HAP-1 (cell line): ENCODE measurements around the gene MME.
A peak's percentile ranks its signal among the peaks of the same experiment; 100 is the strongest.

Experiments used
- DNase-seq, 2 experiments: peaks; one replicate each; pipeline ENCODE4 v3.0.0-alpha.2; 2016 to 2020; ENCODE audit warnings: low spot score in 2 of 2
- H3K27me3 ChIP-seq: fragments of 250-450 bp; sonication (Bioruptor Pico); 2 replicates; pipeline ENCODE4 v1.5.1; 2020; ENCODE audit warnings: low read depth, mild to moderate bottlenecking, moderate library complexity
- H3K36me3 ChIP-seq: fragments of 250-450 bp; sonication (Bioruptor Pico); replicated peaks from 2 replicates; pipeline ENCODE4 v1.5.1; 2020; ENCODE audit warnings: mild to moderate bottlenecking
- H3K4me1 ChIP-seq: fragments of 250-450 bp; sonication (Bioruptor Pico); 2 replicates; pipeline ENCODE4 v1.5.1; 2020; ENCODE audit warnings: mild to moderate bottlenecking
- H3K4me3 ChIP-seq: fragments of 250-450 bp; sonication (Bioruptor Pico); 2 replicates; pipeline ENCODE4 v1.5.1; 2020; ENCODE audit warnings: mild to moderate bottlenecking, moderate library complexity
- H3K9me3 ChIP-seq: fragments of 250-450 bp; sonication (Bioruptor Pico); 2 replicates; pipeline ENCODE4 v1.5.1; 2020; ENCODE audit warnings: mild to moderate bottlenecking, moderate library complexity
- in situ Hi-C: fragments of 300-500 bp; cut with MboI; formaldehyde crosslinking; loops from 3 replicates; pipeline ENCODE4 v1.14.3; 2020; ENCODE audit warnings: low sequenced_read_pairs, inconsistent platforms, mixed read lengths

MME gene

DNA sequence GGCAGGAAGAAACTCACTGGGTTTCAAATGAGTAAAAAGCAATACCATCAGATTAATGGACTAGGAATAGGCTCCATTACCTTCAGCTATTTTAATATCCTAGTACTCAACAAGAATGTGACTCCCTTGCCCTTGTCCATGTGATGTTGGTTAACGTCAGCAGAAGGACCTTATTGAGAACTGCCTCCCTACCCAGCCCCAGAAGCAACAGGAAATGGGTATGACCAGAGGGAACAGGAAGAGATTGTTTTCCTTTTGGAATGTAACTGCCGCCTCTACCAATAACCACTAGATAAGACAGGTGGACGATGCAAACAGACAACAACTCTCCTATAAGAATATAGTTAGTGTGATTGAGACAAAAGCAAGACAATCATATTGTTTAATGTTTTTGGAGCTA is 10.4 kb upstream of the MME start:
- Histone ChIP-seq H3K4me3 (no peak overlapping the region), H3K4me1 (no peaks in the 10 kb centered on the region; the same call in 1 of the 2 replicates), H3K36me3 (no peaks in the 10 kb centered on the region), H3K27me3 (no peaks in the 10 kb centered on the region), H3K9me3 (no peaks in the 10 kb centered on the region)
- in situ Hi-C loops, result no loop called here
- no peak for DNase-seq

DNA sequence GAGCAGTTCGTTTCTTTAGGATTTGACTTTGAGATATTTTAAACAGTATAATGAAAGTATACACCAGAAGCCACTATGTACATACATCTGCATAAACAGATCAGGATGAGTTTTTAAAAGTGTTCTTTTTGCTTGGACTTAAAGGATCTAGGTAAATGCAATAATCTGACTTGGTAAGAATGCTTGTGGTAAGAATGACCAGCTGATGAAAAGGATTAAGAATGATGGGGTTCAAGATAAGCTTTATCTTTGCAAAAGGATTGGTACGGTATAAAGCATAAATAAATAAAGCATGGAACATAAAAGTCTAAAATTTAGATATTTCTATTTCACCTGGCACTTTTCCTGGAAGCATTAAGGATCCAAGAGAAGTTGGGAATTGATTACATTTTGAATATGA is 9.8 kb upstream of the MME start:
- Histone ChIP-seq H3K9me3 (no peaks in the 10 kb centered on the region), H3K4me3 (no peak overlapping the region), H3K27me3 (no peaks in the 10 kb centered on the region), H3K4me1 (no peaks in the 10 kb centered on the region; the same call in 1 of the 2 replicates), H3K36me3 (no peaks in the 10 kb centered on the region)
- DNase-seq, result no peak
- in situ Hi-C loops, result no loop called here

- Histone ChIP-seq H3K9me3 (no peaks in the 10 kb centered on the region), H3K36me3 (no peaks in the 10 kb centered on the region), H3K27me3 (no peaks in the 10 kb centered on the region), H3K4me1 (no peaks in the 10 kb centered on the region), H3K4me3 (no peak overlapping the region)
- in situ Hi-C loops, result no loop called here
- DNase-seq, result no peak
Observed at GRCh38 chr3:155070932-155071387, 9.2 kb upstream of the MME start.

DNA sequence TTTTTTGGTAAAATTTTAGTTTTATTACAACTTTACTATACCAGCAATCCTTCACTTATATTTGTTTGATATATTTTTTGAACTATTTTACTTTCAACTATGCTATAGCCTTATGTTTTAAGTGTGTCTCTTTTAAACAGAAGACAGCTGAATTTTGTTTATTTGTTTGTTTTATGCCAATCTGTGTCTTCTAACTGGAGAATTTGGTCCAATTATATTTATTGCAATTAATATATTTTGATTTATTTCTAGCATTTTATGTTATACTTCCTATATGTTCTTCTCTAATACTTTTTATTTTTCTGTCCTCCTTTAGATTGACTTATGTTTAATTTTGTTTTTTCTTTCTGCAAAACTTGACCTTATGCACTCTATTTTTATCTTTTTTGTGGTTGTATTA is 4.9 kb upstream of the MME start:
- H3K27me3 ChIP-seq, result no peaks in the 10 kb centered on the region
- H3K4me1 ChIP-seq, result no peaks in the 10 kb centered on the region
- in situ Hi-C loops, result no loop called here
- DNase-seq, result no peak
- H3K9me3 ChIP-seq, result no peaks in the 10 kb centered on the region
- no peak overlapping the region for H3K4me3 ChIP-seq
- no peaks in the 10 kb centered on the region for H3K36me3 ChIP-seq

DNA sequence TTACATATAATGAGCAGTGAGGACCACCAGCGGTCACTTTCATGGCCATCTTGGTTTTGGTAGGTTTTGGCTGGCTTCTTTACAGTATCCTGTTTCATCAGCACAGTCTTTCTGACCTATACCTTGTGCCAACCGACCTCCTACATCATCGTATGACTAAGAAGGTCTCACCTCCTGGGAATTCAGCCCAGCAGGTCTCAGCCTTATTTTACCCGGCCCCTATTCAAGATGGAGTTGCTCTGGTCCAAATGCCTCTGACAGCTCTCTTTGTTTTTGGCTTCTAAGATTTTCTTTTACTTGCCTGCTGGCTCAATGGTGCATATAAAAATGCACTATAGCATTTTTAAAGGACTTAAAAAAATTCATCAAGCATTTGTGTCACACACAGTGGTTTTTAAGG is 3.2 kb upstream of the MME start:
- peaks cover 5% of the 10 kb centered on the region for H3K4me1 ChIP-seq
- H3K36me3 ChIP-seq, result no peaks in the 10 kb centered on the region
- DNase-seq, result no peak
- H3K27me3 ChIP-seq, result no peaks in the 10 kb centered on the region
- H3K4me3 ChIP-seq, result no peak overlapping the region
- in situ Hi-C loops, result no loop called here
- H3K9me3 ChIP-seq, result no peaks in the 10 kb centered on the region

GRCh38 chr3:155078711-155079467 is 1.2 kb upstream of the MME start:
- H3K4me3 ChIP-seq, result peak overlapping the region; percentile 61
- no peaks in the 10 kb centered on the region for H3K36me3 ChIP-seq
- H3K27me3 ChIP-seq, result no peaks in the 10 kb centered on the region
- peak; percentile 9 to 32 for DNase-seq
- no peaks in the 10 kb centered on the region for H3K9me3 ChIP-seq
- in situ Hi-C loops, result no loop called here
- H3K4me1 ChIP-seq, result peaks cover 5% of the 10 kb centered on the region

DNA sequence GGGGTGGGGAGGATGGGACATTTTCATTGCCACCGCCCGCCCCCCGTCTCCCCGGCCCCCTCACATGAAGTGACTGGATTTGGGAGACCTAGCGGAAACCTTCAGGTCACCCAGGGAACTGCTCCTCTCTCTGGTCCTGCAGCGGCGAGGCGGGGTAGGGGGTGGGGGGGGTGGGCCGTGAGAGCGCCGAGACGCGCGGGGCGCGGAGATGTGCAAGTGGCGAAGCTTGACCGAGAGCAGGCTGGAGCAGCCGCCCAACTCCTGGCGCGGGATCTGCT is 712 bp upstream of the MME start:
- Histone ChIP-seq H3K4me3 (peak overlapping the region; percentile 61), H3K27me3 (no peaks in the 10 kb centered on the region), H3K9me3 (no peaks in the 10 kb centered on the region), H3K4me1 (peaks cover 5% of the 10 kb centered on the region), H3K36me3 (no peaks in the 10 kb centered on the region)
- peak; percentile 28 to 64 for DNase-seq
- in situ Hi-C loops, result no loop called here

GRCh38 chr3:155080692-155081091 is 573 bp downstream of the MME start:
- DNase-seq, result no peak
- Histone ChIP-seq H3K4me3 (peak overlapping the region; percentile 61), H3K36me3 (no peaks in the 10 kb centered on the region), H3K4me1 (peaks cover 5% of the 10 kb centered on the region), H3K27me3 (no peaks in the 10 kb centered on the region), H3K9me3 (no peaks in the 10 kb centered on the region)
- in situ Hi-C loops, result no loop called here

- no peaks in the 10 kb centered on the region for H3K27me3 ChIP-seq
- in situ Hi-C loops, result no loop called here
- no peak for DNase-seq
- no peaks in the 10 kb centered on the region for H3K9me3 ChIP-seq
- H3K4me1 ChIP-seq, result peaks cover 5% of the 10 kb centered on the region
- H3K4me3 ChIP-seq, result no peak overlapping the region
- H3K36me3 ChIP-seq, result no peaks in the 10 kb centered on the region; the same call in 1 of the 2 replicates
Observed at GRCh38 chr3:155083313-155083905, 3.3 kb downstream of the MME start.

DNA sequence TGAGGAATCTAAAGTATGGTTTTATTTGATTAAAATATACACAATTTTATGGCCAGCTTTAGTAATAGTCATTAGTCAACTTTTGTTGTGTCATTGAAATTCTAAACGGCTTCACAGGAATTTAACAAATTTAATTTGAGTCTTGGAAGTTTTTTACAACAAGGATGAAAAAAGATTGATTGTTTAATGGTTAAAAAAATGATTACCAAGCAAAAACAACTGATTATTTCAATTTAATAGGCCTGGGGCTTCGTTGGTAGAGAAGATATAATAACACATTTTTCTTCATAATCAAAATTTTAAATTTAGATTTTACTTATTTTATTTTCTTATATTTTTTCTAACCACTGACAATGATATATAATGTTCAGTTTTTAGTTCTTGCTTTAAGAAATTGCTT is 4.4 kb downstream of the MME start:
- in situ Hi-C loops, result no loop called here
- Histone ChIP-seq H3K27me3 (no peaks in the 10 kb centered on the region), H3K36me3 (no peaks in the 10 kb centered on the region; the same call in 1 of the 2 replicates), H3K9me3 (no peaks in the 10 kb centered on the region), H3K4me3 (no peak overlapping the region), H3K4me1 (peaks cover 5% of the 10 kb centered on the region)
- no peak for DNase-seq

GRCh38 chr3:155086051-155086450 is 5.9 kb downstream of the MME start:
- no peak for DNase-seq
- Histone ChIP-seq H3K4me1 (peaks cover 3% of the 10 kb centered on the region), H3K4me3 (no peak overlapping the region), H3K9me3 (no peaks in the 10 kb centered on the region), H3K27me3 (no peaks in the 10 kb centered on the region), H3K36me3 (no peaks in the 10 kb centered on the region; the same call in 1 of the 2 replicates)
- in situ Hi-C loops, result no loop called here

DNA sequence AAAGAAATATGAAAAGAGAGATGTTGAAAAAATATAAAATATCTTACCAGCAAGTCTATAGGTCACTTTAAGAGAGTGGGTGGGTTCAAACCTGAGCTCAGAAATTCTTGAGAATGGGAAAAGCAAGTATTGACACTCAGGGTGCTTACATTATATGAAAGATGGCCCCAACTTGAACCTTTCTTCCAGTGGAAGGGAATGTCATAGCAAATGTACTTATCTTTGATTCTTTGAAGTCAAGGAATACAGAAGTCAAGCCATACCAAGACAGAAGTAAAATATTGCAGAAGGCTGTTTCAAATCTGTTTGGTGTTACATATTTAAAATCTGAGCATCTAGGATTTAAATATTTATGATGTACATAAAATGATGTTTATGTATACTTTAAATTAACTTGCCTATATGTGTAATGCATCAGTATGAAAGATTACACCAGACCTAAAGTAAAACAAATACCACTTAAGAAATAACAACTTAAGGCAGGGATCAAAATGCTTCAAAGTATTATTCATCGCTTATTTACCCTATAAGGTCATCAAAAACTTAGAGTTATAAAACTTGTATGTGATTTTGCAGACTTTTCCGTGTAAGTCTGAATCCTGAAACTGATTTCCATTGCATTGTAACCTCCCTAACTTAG is 8.7 kb downstream of the MME start:
- no peaks in the 10 kb centered on the region for H3K9me3 ChIP-seq
- DNase-seq, result no peak
- H3K27me3 ChIP-seq, result no peaks in the 10 kb centered on the region
- in situ Hi-C loops, result no loop called here
- no peak overlapping the region for H3K4me3 ChIP-seq
- no peaks in the 10 kb centered on the region; the same call in 1 of the 2 replicates for H3K36me3 ChIP-seq
- H3K4me1 ChIP-seq, result no peaks in the 10 kb centered on the region

- no peak for DNase-seq
- in situ Hi-C loops, result no loop called here
Observed at GRCh38 chr3:155089495-155089894, 9.4 kb downstream of the MME start.

DNA sequence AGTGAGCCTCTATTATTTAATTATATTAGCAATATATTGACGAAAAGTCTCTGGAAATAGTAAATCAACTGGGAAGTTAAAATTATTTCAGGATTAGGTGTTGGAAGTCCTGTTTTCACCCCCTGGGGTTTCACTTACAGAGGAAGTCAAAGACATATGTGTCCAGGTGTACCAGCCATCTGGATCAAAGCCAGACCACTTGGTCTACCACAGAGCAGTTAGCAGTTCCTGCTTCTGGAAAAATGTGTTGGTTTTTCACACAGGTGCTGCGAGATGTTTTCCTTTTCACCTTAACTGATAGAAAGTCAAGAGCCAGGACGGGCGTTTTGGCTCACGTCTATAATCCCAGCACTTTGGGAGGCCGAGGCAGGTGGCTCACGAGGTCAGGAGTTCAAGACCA is 13.1 kb downstream of the MME start:
- H3K4me3 ChIP-seq, result no peak overlapping the region
- no peaks in the 10 kb centered on the region for H3K9me3 ChIP-seq
- H3K4me1 ChIP-seq, result no peaks in the 10 kb centered on the region
- in situ Hi-C loops, result no loop called here
- no peak for DNase-seq
- no peaks in the 10 kb centered on the region for H3K36me3 ChIP-seq
- no peaks in the 10 kb centered on the region for H3K27me3 ChIP-seq

More at GRCh38 chr3:155089495-155089894, 9.4 kb downstream of the MME start:
- H3K4me3 ChIP-seq, result no peak overlapping the region
- H3K27me3 ChIP-seq, result no peaks in the 10 kb centered on the region
- H3K4me1 ChIP-seq, result no peaks in the 10 kb centered on the region
- no peaks in the 10 kb centered on the region for H3K9me3 ChIP-seq
- H3K36me3 ChIP-seq, result no peaks in the 10 kb centered on the region; the same call in 1 of the 2 replicates
